Measurements from ENCODE around the gene UNC45B. TPM values are rescaled to one million over a fixed set of nuclear protein-coding genes. Genes with fewer than 3 reads are reported as not detected.
"Not testable (repeated sequence)": the region's sequence is repeated elsewhere in the genome, so short reads cannot be mapped to it uniquely, and the experiment has no call there.

Gene UNC45B
- total RNA-seq, 2 donors from 2014 or later, result 118 to 131 TPM

DNA sequence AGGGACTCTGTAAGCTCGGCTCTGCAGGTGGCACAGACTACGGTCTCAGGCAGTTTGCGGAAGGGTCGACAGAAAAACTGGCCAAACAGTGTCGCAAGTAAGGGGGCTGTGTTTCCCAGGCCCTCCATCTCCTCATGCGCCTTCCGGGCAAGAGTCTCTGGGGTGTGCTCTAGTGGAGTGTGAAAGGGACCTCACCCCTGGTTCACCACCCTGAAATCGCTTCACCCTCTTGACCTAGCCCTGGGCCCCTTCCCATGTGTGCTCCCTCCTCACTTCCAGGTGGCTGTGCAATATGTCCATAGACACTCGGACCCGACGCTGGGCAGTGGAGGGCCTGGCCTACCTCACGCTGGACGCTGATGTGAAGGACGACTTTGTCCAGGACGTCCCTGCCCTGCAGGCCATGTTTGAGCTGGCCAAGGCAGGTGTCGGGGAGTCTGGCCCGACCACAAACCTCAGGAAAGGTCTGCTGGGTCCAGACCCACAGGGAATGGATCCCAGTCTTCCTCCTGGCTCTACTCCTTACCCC lies 22.3 kb downstream of the UNC45B start:
- Histone ChIP-seq H3K4me3 (no peak overlapping the region), H3K27ac (no peak overlapping the region), H3K4me1 (no peaks in the 10 kb centered on the region), H3K36me3 (peaks cover 29% of the 10 kb centered on the region), H3K27me3 (no peaks in the 10 kb centered on the region), H3K9me3 (no peaks in the 10 kb centered on the region)
- TF ChIP-seq, protein P1, sequence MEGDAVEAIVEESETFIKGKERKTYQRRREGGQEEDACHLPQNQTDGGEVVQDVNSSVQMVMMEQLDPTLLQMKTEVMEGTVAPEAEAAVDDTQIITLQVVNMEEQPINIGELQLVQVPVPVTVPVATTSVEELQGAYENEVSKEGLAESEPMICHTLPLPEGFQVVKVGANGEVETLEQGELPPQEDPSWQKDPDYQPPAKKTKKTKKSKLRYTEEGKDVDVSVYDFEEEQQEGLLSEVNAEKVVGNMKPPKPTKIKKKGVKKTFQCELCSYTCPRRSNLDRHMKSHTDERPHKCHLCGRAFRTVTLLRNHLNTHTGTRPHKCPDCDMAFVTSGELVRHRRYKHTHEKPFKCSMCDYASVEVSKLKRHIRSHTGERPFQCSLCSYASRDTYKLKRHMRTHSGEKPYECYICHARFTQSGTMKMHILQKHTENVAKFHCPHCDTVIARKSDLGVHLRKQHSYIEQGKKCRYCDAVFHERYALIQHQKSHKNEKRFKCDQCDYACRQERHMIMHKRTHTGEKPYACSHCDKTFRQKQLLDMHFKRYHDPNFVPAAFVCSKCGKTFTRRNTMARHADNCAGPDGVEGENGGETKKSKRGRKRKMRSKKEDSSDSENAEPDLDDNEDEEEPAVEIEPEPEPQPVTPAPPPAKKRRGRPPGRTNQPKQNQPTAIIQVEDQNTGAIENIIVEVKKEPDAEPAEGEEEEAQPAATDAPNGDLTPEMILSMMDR (IDR thresholded peaks at IDR 0.05), result no peak
- no peak for DNase-seq (ENCODE audit: low spot score)

DNA sequence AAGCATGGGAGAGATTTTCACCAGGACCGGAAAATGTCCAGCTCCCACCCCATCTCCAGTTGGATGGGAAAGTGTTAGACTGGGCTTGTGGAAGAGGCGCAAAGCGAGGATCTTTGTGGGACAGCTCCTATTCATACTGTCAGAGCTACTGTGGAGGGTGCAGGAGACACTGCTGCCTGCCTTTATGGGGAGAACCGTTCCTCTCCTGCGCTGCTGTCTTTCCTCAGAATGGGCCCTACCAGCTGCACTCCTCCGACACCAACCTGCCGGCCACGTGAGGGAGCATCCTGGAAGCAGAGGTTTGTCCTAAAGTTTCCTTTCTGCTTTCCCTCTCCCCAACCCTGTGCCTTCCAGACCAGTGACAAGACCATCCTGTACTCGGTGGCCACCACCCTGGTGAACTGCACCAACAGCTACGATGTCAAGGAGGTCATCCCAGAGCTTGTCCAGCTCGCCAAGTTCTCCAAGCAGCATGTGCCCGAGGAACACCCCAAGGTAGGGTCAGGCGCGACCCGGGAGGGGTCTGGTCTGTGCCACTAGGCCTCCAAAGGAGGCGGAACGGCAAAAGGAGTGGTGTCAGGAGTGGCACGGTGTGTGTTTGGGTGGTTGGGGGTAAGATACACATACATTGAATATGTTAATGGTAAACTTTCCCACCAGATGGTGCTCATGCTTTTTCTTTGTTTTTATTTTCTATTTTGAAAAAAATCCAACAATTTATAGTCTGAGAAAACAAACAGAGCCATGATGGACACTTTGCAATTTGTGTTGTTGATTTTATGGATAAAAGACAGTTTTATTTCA lies 23.6 kb downstream of the UNC45B start:
- no peak for DNase-seq (ENCODE audit: low spot score)
- Histone ChIP-seq H3K27ac (no peak overlapping the region), H3K4me1 (no peaks in the 10 kb centered on the region), H3K27me3 (no peaks in the 10 kb centered on the region), H3K9me3 (no peaks in the 10 kb centered on the region), H3K4me3 (no peak overlapping the region), H3K36me3 (peaks cover 28% of the 10 kb centered on the region)
- TF ChIP-seq, protein P1 (IDR thresholded peaks at IDR 0.05), result peak in 1 of 2 donors; percentile 40

DNA sequence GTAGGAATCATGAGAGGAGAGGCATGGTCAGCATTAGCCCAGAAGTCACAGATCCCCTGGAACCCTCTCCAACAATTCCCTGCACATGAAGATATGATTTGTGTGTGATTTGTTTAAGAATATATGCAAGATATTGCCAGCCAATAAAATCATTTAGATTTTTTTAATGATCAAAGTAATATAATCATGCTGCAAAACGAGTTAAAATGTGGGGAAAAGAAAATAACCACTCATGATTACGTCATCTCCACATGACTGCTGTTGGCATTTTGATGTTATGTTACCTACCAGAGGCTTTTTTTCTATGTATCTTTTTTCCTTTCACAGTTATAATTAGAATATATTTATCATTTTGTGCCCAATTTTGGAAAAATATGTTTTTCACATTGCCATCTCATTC lies 24.2 kb downstream of the UNC45B start:
- Histone ChIP-seq H3K9me3 (no peaks in the 10 kb centered on the region), H3K27ac (no peak overlapping the region), H3K4me1 (no peaks in the 10 kb centered on the region), H3K36me3 (peaks cover 33% of the 10 kb centered on the region), H3K27me3 (no peaks in the 10 kb centered on the region), H3K4me3 (no peak overlapping the region)
- DNase-seq (ENCODE audit: low spot score), result no peak
- TF ChIP-seq, protein P1 (IDR thresholded peaks at IDR 0.05), result no peak

DNA sequence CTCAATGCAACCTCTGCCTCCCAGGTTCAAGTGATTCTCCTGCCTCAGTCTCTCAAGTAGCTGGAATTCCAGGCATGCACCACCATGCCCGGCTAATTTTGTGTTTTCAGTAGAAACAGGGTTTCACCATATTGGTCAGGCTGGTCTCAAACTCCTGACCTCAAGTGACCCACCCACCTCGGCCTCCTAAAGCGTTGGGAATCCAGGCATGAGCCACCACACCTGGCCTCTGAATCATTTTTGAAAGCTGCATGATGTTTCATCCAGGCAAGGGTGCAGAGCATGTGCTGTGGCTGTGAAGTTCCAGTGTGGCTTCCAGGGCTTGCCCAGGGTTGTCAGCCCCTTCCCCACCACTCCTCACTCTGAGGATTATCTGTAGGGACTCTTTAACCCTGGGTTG lies 24.7 kb downstream of the UNC45B start:
- peaks cover 38% of the 10 kb centered on the region for H3K36me3 ChIP-seq
- not testable (repeated sequence) for DNase-seq (ENCODE audit: low spot score); H3K4me3 ChIP-seq

DNA sequence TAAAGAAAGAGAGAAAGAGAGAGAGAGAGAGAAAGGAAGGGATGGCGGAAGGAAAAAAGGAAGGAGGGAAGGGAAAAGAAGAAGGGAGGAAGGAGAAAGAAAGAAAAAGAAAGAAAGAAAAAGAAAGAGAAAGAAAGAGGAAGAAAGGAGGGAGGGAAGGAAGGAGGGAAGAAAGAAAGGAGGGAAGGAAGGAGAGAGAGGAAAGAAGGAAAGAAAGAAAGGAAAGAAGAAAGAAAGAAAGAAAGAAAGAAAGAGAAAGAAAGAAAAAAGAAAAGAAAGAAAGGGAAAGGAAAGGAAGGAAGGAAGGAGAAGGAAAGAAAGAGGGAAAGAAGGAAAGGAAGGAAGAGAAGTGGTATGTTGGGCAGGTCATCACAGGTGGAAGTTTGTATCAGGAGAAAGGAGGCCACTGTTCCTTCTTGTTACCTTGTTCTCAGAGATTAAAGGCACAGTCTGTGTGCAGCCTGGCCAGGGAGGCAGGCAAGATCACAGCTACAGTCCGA lies 27.3 kb downstream of the UNC45B start:
- TF ChIP-seq, protein P1 (IDR thresholded peaks at IDR 0.05), result no peak
- no peaks in the 10 kb centered on the region for H3K27me3 ChIP-seq
- peaks cover 47% of the 10 kb centered on the region for H3K36me3 ChIP-seq
- no peak overlapping the region for H3K4me3 ChIP-seq
- H3K9me3 ChIP-seq, result no peaks in the 10 kb centered on the region
- H3K27ac ChIP-seq, result no peak overlapping the region
- no peak for DNase-seq (ENCODE audit: low spot score)
- H3K4me1 ChIP-seq, result no peaks in the 10 kb centered on the region

More for the DNA sequence above, 24.7 kb downstream of the UNC45B start:
- H3K9me3 ChIP-seq, H3K27ac ChIP-seq, H3K4me1 ChIP-seq, H3K27me3 ChIP-seq: not testable (repeated sequence)

DNA sequence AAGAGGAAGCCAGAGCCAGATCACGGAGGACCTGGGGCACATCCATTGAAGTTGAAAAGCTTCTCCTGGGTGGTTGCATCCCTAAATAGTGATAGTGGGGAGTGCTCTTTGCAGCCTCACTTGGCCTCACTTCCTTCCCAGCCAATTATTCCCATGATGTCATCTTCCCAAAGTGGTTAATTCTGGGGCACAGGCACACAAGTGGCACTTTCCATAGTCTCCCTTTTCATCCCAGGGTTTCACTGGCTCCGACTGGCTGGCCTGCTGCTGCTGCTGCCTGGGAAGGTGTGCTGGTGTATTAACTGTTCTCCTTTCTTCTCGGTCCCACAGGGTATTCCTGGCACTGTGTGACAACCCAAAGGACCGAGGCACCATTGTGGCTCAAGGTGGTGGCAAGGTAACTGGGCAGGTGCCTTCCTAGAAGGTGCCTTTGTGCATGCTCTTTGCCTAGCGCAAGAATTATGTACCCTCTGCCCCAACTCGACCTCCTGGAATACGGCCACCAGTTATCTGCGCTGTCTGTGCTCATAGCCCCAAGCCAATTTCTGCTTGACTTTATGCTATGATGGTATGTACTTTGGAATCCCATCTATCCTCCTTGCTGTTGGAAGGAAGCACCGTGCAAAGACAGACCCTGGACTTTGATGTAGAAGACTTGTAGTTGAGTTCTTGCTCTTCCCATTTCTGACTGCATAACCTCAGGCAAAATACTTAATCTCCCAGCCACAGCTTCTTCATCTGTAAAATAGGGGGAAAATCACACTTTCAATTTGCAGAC lies 28.2 kb downstream of the UNC45B start:
- Histone ChIP-seq H3K4me1 (no peaks in the 10 kb centered on the region), H3K27ac (no peak overlapping the region), H3K4me3 (no peak overlapping the region), H3K27me3 (no peaks in the 10 kb centered on the region), H3K9me3 (no peaks in the 10 kb centered on the region), H3K36me3 (peaks cover 52% of the 10 kb centered on the region)
- DNase-seq (ENCODE audit: low spot score), result no peak
- TF ChIP-seq, protein P1 (IDR thresholded peaks at IDR 0.05), result no peak

Data from right atrium auricular region (tissue), 2 donors.